ENCODE data around the gene BRD7.

Gene BRD7

DNA sequence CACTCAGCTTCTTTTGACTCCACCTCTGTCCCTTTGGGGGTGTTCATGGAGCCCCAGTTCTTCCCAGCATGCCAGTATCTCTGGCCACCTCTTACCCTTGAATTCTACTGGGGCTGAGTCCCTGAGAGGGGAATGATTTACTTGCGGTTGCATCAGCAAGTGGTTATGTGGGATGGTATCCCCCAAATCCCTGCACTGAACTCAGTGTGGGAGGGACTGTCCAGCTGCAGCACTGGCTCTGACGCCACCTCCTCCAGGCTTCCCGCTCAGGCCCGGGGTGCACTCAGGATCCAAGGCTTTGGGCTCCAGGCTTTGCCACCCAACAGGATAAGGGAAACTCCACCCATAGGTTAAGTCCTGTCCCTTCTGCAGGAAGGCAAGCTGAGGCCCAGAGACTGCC, 21.1 kb upstream of the BRD7 start:
- no peak for DNase-seq (ENCODE audit: low read depth)

DNA sequence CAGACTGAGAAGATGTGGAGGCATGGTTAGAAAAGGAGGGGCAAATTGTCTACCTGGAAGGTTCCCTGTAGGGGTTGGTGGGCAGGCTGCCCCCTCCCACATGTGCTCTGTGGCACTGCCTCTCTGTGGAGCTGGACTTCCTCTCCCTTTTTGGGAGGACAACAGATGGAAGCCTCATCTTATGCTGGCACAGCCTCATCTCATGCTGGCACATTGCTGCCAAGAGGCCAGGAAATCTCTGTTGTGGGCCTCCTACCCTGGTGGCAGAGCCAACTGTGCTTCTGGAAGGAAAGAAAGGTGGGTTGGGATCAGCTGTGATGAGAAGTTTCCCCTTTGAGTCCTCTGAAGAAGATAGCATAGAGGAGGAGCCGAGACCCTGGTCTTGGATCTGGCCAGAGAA, 19.7 kb upstream of the BRD7 start:
- no peak for DNase-seq (ENCODE audit: low read depth)

DNA sequence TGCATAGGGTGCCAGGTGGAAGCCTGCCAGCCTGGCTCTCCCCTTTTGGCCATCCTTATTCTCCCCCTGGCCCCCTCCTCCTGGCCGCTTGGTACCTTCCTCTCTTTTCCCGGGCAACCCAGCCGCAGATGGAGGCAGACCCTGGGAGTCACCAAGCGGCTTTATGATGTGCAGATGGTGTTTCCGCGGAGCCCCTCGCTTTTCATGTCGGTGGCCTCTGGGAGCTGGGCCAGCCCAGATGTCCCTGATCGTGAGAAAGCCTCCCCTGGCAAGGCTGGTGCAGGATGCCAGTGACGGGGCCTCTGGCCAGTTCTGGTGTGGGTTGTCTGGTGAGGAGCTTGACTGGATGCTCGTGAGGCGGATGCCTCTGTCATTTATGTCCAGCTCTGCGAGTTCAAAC, 18.0 kb upstream of the BRD7 start:
- no peak for DNase-seq (ENCODE audit: low read depth)

DNA sequence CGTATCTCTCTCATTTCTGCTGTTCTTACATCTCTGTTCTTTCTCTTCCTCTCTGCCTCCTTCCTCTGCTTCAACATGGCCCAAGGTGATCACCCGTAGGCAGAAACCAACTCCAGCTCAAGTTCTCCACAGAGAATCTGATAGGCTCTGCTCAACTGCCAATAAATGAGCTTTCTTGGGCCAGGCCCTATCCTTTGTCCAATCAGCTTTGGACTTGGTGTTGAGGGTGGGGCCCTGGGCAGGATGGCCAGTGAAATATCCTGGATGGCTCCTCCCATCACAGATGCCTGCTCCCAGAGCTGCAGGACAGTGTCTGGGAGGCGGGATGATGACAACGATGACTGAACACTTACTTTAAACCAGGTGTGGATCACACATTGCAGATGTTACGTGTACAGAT, 17.4 kb upstream of the BRD7 start:
- DNase-seq (ENCODE audit: low read depth): peak; percentile 29

DNA sequence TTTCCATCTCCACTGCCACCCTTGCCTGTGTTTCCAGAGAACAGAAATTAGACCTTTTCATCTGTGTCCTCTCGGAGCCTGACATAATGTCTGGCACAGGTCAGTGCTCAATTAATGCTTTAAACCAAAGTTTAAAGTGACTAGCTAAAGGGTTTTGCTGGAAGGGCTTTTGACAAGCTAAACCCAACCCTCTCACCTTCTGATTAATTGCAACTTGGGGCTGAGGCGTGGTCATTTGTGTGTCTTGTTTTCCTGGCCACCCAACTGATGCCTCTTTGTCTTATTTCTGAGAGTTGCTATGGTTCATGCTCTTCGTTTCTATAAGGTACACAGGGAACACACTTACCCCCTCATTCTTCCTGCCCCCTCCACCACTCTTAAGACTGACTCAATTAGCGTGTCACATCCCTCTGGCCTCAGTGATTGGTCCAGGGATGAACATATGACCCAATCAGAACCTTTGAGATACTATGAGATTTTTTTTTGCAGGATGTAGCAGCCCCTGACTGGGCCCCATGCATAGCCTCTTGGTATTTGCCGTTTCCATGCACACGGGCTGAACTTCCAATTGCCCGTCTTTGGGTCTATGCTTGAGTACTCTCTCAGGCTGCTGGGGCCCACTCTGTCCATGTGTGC, 15.8 kb upstream of the BRD7 start:
- no peak for DNase-seq (ENCODE audit: low read depth)

DNA sequence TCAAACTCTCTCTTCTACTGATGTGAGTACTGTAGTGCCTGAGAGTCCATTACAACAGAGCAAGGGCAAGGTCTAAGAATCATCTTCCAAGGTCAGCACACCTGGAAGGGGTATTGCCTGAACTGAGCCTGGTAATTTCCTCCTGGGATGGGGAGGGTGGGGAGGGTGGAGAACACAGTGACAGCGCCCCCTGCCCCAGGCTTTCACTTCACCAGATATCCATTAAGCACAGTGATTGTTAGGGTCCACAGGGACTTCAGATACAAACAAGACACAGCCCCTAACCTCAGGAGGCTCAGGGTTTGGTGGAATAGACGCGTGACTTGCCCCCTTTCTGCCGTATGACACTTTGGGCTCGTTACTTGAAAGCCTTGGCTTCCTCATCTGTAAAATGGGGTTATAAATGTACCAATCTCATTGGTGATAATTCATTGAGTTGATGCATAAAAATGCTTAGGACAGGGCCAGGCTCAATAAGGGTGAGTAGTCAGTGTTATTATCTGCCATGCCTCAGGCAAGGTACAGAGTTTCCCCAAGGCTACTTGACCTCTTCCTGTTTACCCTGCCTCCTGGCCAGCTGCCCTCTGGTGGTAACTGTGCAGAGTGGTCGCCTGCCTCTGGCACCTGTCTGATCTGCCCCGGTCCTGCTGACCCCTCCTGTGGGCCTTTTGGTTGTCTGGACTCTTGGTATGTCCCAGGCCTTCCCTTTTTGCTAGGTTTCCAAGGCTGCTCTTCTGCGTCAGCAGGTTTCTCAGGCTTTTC, 13.1 kb upstream of the BRD7 start:
- peak; percentile 43 for DNase-seq (ENCODE audit: low read depth)

DNA sequence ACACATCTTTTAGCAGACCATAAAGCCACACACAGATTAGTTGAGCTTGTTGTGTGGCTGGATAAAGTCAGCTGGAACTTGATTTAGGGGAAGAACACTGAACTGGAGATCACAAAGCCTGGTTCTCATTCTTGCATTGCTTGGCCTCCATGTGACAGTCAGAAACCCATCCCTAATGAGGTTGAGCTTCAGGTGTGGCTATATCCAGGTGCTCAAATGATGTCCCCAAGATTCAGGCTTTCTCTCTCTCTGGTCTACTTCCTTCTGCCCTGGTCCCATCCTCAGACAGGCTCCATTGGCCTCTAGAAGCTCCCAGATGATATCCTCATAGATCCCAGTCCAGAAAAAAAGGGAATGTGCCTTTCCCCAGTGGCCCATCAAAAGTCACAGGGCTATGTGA, 9.6 kb upstream of the BRD7 start:
- no peak for DNase-seq (ENCODE audit: low read depth)

DNA sequence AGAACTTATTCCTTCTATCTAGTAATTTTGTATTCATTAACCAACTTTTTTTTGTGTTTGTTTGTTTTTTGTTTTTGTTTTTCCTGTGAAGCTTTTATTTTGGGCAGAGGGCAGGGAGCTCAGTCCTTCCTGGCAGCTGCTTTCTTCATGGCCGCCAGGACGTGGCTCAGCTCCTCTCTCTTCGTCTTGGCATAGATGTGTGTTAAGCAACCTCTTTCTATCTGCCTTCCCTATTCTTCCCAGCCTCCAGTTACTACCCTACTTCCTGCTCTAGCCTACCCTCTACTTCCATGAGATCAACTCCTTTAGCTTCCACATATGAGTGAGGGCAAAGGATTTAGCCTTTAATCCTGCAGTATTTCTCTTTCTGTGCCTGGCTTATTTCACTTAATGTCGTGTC, 8.2 kb upstream of the BRD7 start:
- no peak for DNase-seq (ENCODE audit: low read depth)

DNA sequence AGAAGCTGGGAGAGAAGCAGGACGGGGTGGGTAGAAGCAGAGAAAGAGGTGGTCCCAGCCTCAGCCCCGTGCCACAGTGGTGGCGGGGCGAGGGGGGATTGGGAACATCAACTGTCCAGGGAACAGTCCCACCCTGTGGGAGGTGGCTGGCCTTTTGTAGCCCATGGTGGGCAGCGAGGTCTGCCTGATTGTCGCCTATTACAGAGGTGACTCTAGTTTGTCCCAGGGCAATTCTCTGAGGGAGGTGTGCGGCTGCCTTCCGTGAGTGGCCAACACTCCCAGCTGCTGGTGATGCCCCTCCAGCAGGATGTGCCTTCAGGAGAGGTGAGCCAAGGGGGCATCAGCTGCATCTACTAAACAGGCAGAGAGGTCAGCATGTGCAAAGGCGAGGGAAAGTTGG, 5.0 kb upstream of the BRD7 start:
- no peak for DNase-seq (ENCODE audit: low read depth)

DNA sequence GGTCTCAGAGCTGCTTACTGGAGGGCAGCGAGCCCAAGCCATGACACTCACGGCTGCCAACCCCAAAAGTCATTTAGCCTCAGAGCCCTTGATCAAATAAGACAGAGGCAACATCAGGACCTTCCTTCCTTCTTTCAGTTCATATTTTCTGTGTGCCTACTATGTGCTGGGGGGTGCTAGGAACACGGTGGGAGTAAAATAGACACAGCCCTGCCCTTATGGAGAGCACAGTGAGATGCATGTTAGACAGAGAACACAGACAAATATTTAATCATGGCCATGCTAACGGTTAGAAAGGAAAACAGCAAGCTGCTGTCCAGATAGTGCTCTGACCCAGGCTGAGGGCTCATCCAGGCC, 4.5 kb upstream of the BRD7 start:
- DNase-seq (ENCODE audit: low read depth): no peak

DNA sequence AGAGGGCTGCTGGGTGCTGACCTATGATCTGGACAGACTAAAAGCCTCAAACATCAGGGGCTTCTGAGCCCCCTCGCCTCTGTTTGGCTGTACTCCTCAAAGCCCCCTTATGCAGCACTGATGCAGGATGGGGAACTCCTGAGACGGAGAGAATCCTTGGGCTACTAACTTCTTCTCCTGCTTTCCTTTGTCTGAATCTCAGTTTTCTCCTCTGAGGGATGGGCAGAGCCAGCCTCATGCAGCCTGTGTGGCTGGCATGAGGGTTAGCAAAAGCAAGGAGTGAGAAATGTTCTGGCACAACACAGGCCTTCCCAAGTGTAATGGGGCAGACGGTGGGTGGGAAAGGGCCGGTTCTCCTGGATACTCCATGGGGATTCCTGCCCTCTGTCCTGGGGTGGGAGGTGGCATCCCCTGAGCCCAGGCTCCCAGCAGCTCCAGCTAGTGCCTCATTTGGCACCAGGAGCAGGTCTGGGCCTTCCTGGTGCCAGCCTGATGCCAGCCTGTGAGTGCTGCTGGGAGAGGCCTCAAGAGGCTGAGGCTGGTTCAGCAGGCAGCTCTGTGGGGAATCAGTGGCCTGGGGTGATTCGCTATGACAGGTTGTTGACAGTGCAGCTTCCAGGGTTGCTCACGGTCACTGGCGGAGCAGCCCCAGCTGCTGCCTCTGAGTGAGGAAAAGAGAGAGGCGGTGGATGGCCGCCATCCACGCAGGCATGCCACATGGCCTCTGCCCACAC, 4.0 kb upstream of the BRD7 start:
- peak; percentile 70 for DNase-seq (ENCODE audit: low read depth)

DNA sequence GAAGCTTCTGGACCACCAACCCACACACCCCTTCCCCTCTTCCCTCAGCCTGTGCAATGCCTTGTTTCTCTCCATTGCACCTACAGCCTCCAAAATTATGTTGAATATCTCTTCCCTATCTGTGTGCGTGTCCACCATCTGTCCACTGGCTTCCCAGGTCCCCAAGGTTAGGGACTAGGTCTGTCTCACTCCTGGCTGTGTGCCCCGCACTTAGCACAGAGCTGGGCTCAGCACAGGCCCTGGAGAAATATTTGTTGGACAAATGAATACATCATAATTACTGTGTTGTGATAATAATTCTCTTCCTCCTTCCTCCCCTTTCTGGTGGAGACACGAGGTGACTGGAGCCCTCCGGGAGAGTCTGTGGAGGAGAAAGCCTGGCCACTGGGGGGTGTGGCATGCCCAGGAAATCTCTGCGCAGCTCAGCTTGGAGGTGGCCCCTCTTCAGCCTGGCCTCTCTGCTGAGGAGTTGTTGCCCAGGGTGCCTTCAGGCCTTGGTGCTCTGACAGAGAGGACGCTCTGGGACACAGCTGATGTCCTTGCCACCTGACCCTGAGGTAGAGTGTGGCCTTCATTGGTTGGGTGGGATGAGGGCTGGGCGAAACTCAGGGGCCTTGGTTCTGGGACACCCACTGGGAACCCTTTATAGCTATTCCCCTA, 3.3 kb upstream of the BRD7 start:
- DNase-seq (ENCODE audit: low read depth): peak; percentile 56

DNA sequence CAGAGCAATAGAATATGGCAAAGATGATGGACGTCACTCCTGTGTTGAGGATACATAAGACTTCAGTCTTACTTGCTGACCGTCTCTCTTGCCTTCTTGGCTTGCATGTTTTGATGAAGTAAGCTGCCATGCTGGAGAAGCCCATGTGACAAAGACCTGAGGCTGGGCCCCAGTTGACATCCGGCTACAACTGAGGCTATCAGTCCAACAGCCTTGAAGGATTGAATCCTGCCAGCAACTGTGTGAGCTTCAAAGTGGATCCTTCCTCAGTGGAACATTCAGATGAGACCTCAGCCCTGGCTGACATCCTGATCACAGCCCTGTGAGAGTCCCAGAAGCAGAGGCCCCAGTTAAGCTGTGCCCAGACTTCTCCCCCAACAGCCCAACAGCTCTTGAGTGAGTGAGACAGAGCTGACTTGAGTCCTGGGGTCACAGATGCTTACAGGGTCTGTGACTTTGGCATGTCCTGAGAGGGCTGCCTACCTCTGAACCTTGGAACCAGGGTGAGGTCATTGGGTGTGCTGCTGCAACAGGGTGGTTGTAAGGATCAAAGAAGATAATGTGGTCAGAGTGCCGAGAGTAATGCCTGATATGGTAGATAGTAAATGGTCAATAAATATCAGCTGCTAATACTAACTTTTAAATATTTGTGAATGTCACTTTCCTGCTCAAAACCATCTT, 2.4 kb upstream of the BRD7 start:
- no peak for DNase-seq (ENCODE audit: low read depth)

DNA sequence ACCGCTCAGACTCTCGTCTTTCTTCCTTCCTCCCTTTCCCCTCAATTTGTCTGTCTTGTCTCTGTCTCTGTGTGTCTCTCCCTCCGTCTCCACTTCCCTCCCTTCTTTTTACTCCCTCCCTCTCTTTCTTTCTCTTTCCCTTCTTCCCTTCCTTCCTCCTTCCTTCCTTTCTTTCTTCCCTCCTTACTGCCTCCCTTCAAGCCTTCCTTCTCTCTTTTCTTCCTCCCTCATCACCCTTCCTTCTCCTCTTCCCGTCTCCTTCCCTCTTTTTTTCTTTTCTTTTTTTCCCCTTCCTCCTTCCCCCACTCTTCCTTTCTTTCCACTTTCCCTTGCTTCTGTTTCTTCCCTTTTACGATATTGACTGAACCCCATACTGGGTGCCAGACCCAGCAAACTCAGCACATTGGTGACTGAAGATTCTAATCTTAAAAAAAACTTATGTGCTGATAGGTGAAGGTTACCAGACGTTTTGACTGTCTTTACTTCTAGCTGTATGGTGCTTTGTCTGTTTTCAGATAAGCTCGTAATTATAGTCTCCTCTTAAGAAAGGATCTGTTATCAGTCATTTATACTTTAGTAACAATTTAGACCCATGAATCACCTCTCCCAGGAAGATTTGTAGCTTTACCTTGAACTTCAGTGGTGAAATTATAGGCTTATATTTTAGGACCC, 481 bp upstream of the BRD7 start:
- no peak for DNase-seq (ENCODE audit: low read depth)

DNA sequence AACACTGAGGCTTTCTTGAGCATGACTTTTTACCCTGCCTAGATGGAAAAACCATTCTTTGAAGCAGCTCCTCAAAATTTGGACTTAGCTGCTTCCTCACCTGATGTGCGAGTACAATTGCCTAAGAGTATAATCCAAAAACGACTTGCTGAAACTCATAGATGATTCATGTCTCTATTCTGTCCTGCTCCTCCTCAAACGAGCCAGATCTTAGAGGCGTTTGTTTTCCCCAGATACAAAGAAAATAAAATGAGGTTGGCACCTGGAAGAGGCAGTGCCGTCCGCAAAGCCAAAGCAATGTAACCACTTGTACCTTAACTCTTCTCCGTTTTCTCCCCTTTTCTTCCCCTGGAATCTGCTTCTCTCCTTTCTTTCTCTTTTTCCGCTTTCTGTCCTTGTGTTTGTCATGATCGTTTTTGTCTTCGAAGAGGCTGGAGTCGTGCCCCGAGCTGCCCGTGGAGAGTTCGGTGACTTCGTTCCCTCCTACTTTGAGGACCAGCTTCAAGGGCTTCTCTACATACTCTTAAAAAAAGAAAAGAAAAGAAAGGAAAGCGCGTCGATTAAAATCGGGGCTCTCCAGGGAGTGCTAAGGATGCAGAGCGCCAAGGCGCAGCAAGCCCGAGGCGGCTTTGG, 895 bp downstream of the BRD7 start:
- peak; percentile 36 for DNase-seq (ENCODE audit: low read depth)

DNA sequence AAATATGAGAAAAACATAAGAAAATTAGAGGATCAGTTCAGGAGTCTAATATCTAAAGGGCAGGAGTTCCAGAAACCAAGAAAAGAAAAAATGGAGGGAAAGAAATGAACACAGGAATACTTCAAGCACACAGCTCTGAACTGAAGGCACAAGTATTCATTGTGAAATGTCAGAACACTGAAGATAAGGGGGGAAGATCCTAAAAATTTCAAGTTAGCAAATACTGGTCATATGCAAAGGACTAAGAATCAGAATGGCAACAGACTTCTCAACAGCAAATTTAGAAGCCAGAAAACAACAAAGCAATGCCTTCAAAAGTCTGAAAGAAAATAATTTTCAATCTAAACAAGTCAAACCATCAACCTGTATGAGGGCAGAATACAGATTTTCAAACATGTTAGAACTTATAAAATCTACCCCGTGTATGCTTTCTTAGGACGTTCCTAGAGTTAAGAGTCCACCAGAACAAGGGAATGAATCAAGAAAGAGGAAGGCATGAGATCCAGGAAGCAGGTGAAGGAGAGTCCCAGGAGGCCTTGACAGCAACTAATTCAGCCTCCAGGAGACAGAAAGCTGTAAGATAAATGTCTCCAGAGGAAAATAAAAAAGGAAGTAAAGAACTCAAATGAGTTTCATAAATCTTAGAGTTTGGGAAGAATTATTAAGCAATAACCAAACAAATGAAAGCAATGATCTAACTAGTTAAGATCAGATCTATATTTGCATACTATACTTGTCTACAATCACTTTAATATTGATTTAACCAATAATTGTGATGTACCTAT, 2.8 kb downstream of the BRD7 start:
- DNase-seq (ENCODE audit: low read depth): no peak

DNA sequence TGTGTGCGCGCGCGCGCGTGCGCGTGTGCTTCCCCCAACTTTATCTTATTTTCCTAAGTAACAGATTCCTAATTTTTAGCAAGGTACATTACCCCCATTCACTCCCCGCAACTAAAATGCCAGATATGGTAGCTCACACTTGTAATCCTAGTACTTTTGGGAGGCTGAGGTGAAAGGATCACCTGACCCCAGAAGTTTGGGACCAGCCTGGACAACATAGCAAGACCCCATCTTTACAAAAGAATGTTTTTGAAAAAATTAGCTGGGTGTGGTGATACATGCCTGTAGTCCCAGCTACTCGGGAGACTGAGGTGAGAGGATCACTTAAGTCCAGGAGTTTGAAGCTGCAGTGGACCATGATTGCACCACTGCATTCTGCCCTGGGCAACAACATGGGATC, 5.1 kb downstream of the BRD7 start:
- DNase-seq (ENCODE audit: low read depth): no peak

DNA sequence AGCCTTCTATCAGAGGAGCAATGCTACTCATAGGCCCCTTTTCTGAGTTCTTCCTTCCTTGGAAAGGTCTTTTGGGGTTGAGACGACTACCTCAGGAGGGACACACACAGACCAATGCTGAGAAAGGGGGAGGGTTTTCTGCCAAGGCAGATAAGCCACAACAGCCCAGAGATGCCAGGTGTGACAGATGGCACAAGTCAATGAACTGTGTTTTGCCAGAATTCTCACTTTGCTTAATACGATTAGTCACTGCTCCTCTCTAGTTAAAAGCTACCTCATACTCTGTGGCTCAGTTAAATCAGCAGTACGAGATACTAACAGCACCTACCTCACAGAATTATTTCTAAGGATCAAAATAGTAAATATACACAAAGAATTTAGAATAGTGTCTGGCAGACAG, 8.0 kb downstream of the BRD7 start:
- peak; percentile 3 for DNase-seq (ENCODE audit: low read depth)

DNA sequence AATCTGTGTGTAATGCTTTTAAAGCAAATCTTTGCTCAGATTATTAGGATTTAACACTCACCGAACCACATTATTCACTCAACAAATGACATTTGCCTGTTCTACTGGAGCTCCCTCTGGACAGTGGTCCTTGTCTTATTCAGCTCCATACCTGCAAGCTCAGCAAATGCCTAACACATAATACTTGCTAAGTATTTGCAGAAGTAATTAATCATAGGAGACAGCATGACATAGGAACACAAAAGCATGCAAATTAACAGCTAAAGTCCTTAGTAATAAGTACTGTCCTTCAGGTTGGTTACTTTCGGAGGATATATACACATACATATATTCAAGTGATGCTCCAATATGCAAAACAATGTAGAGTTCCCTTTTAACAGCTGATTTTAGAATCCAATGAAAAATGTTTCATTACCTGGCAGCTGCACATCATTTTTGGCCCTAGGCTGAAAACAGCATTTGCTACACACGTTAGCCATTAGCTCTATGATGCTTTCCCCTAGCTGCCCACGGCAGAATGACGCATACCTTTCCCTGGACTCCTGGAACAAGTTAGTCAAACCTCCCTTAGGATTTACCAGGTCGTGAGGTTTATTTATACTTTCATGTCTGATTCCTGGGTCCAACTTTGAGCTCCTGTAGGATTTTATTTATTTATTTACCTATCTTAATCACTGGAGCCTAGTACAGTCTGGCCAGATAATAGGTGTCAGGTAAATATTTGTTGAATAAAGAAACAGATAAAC, 8.6 kb downstream of the BRD7 start:
- peak; percentile 14 for DNase-seq (ENCODE audit: low read depth)

DNA sequence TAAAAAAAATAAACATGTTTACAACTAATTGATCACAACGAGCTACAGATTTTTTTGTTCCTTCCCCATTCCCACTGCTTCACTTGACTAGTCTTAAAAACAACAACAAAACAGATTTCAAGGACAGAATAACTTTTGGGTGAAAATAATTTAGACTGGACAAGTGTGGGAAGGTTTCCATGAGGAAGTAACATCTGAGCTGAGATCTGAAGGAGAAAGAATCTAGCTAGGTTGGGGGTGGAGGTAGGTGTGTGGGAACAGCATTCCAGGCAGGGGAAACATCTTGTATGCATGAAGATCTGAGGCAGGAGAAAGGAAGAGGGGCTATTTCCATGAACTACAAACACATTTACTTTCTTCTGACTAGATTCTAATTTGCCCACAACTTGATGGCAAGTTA, 9.2 kb downstream of the BRD7 start:
- DNase-seq (ENCODE audit: low read depth): no peak
